Naive thymus-derived CD8-positive, alpha-beta T cell (primary cell): ENCODE measurements around the gene SNX1. TPM values are rescaled to one million over a fixed set of nuclear protein-coding genes. Genes with fewer than 3 reads are reported as not detected.
A peak's percentile ranks its signal among the peaks of the same experiment; 100 is the strongest.
"Not testable (repeated sequence)": the region's sequence is repeated elsewhere in the genome, so short reads cannot be mapped to it uniquely, and the experiment has no call there.

ENCODE experiments used
- ATAC-seq, 2 donors: fragments of 150-1000 bp; cut with Tn5 transposase in 1 of 2; sonication (Bioruptor Pico), chemical (Tn5 transposase) in 1 of 2; 1 replicate in 1 of 2; 2 replicates in 1 of 2; pipeline ENCODE4 v1.10.0; 2021; ENCODE audit warnings: mild to moderate bottlenecking in 2 of 2, moderate library complexity in 2 of 2
- POLR2A ChIA-PET: fragments of 350-600 bp; sonication (Branson Sonifier 250); formaldehyde crosslinking; loops from one replicate; lab custom pipeline; 2021; ENCODE audit warnings: antibody characterized with exemption; lab: Charles Lee
- DNase-seq, 10 donors: peaks; one replicate each; pipeline versions ENCODE4 v3.0.0 to v3.0.0-alpha.2; 2020 to 2022
- H3K27ac Mint-ChIP-seq, 10 donors: one replicate each; pipeline ENCODE4 v1.8.0; 2020 to 2022; ENCODE audit warnings: mild to moderate bottlenecking in 10 of 10, mixed read lengths in 10 of 10, moderate library complexity in 4 of 10, inconsistent platforms in 1 of 10
- H3K27me3 Mint-ChIP-seq, 5 donors: one replicate each; pipeline ENCODE4 v1.8.0; 2021 to 2022; ENCODE audit warnings: mixed read lengths in 5 of 5
- H3K36me3 Mint-ChIP-seq, 3 donors: one replicate each; pipeline ENCODE4 v1.8.0; 2020 to 2022; ENCODE audit warnings: mixed read lengths in 3 of 3, mild to moderate bottlenecking in 2 of 3, inconsistent platforms in 1 of 3
- H3K4me1 Mint-ChIP-seq, 4 donors: one replicate each; pipeline ENCODE4 v1.8.0; 2021 to 2022; ENCODE audit warnings: mixed read lengths in 4 of 4
- H3K4me3 Mint-ChIP-seq, 10 donors: one replicate each; pipeline ENCODE4 v1.8.0; 2020 to 2022; ENCODE audit warnings: mild to moderate bottlenecking in 10 of 10, mixed read lengths in 10 of 10, moderate library complexity in 6 of 10, inconsistent platforms in 1 of 10
- H3K9me3 Mint-ChIP-seq, 9 donors: one replicate each; pipeline ENCODE4 v1.8.0; 2020 to 2022; ENCODE audit warnings: mixed read lengths in 9 of 9, mild to moderate bottlenecking in 3 of 9, inconsistent platforms in 1 of 9, moderate library complexity in 1 of 9
- polyA plus RNA-seq, 3 donors: library from polyadenylated mRNA; unstranded; fragments of 300-500 nt; fragmentation: Illumina TruSeq; gene quantifications; one replicate each; pipeline ENCODE4 v1.2.3, GENCODE V29; 2021
- total RNA-seq, 8 experiments: library from RNA in 2 of 8; stranded (reverse) in 2 of 8; gene quantifications; one replicate each; pipeline ENCODE4 v1.2.3 and lab custom pipeline; 2021 to 2026

SNX1 gene
- total and polyA plus RNA-seq, 5 experiments from 2014 or later: 42.7 to 143 (median 72.6) TPM

- H3K36me3 Mint-ChIP-seq: peaks cover 2 to 22% (median 2%) of the 10 kb centered on the region in 3 donors
- POLR2A ChIA-PET: no interaction called here
- peaks cover 0 to 2% (median 0%) of the 10 kb centered on the region in 9 donors for H3K9me3 Mint-ChIP-seq
- no peak overlapping the region for H3K4me3 Mint-ChIP-seq
- no peaks in the 10 kb centered on the region for H3K27me3 Mint-ChIP-seq
- DNase-seq (no peak), ATAC-seq (no peak)
- H3K4me1 Mint-ChIP-seq: peaks cover 28 to 79% (median 61%) of the 10 kb centered on the region in 4 donors
- peak overlapping the region in 4 of 10 donors; percentile 19 to 70 (median 36) for H3K27ac Mint-ChIP-seq
Measured at GRCh38 chr15:64107337-64107736, 11.6 kb downstream of the SNX1 start.

- peaks cover 24 to 72% (median 55%) of the 10 kb centered on the region in 4 donors for H3K4me1 Mint-ChIP-seq
- H3K27me3 Mint-ChIP-seq, H3K9me3 Mint-ChIP-seq, DNase-seq, ATAC-seq: not testable (repeated sequence)
- H3K36me3 Mint-ChIP-seq: peaks cover 8 to 39% (median 10%) of the 10 kb centered on the region in 3 donors
- H3K4me3 Mint-ChIP-seq: peak overlapping the region in 3 of 10 donors; percentile 0 to 40 (median 26)
- peak overlapping the region in 8 of 10 donors; percentile 17 to 65 (median 54) for H3K27ac Mint-ChIP-seq
- POLR2A ChIA-PET: interaction anchor here (0.9 kb wide), 1 partner anchor 581 kb away, joined by 4 read pairs; no protein-coding TSS in a partner anchor
Measured at GRCh38 chr15:64110108-64110701, 14.4 kb downstream of the SNX1 start.

GRCh38 chr15:64110950-64111678 is 15.3 kb downstream of the SNX1 start:
- Mint-ChIP-seq H3K9me3 (no peaks in the 10 kb centered on the region), H3K36me3 (peaks cover 8 to 48% (median 11%) of the 10 kb centered on the region in 3 donors), H3K4me1 (peaks cover 21 to 69% (median 52%) of the 10 kb centered on the region in 4 donors), H3K4me3 (peak overlapping the region in 6 of 10 donors; percentile 7 to 46 (median 38)), H3K27ac (peak overlapping the region; percentile 0 to 65 (median 34)), H3K27me3 (no peaks in the 10 kb centered on the region)
- POLR2A ChIA-PET: no interaction called here
- peak; percentile 58 to 76 for ATAC-seq
- DNase-seq: peak in 2 of 10 donors; percentile 7 to 26

- Mint-ChIP-seq H3K27ac (peak overlapping the region in 6 of 10 donors; percentile 3 to 73 (median 27)), H3K4me3 (peak overlapping the region in 1 of 10 donors; percentile 37), H3K9me3 (no peaks in the 10 kb centered on the region), H3K27me3 (no peaks in the 10 kb centered on the region), H3K4me1 (peaks cover 16 to 63% (median 47%) of the 10 kb centered on the region in 4 donors), H3K36me3 (peaks cover 8 to 50% (median 12%) of the 10 kb centered on the region in 3 donors)
- ATAC-seq (no peak), DNase-seq (no peak)
- POLR2A ChIA-PET: no interaction called here
Measured at GRCh38 chr15:64111679-64112050, 15.9 kb downstream of the SNX1 start.

GRCh38 chr15:64112073-64112772 is 16.4 kb downstream of the SNX1 start:
- no peak for ATAC-seq
- no peak for DNase-seq
- POLR2A ChIA-PET: no interaction called here
- Mint-ChIP-seq H3K9me3 (no peaks in the 10 kb centered on the region), H3K27me3 (no peaks in the 10 kb centered on the region), H3K27ac (peak overlapping the region in 6 of 10 donors; percentile 14 to 66 (median 30)), H3K36me3 (peaks cover 8 to 56% (median 14%) of the 10 kb centered on the region in 3 donors), H3K4me1 (peaks cover 14 to 57% (median 41%) of the 10 kb centered on the region in 4 donors), H3K4me3 (no peak overlapping the region)

- Mint-ChIP-seq H3K36me3 (peaks cover 9 to 62% (median 17%) of the 10 kb centered on the region in 3 donors), H3K4me3 (no peak overlapping the region), H3K4me1 (peaks cover 14 to 54% (median 37%) of the 10 kb centered on the region in 4 donors), H3K9me3 (no peaks in the 10 kb centered on the region), H3K27me3 (no peaks in the 10 kb centered on the region), H3K27ac (peak overlapping the region in 2 of 10 donors; percentile 65 to 66)
- DNase-seq (no peak), ATAC-seq (no peak)
- POLR2A ChIA-PET: no interaction called here
Measured at GRCh38 chr15:64112904-64113303, 17.1 kb downstream of the SNX1 start.

GRCh38 chr15:64117759-64118487 is 22.1 kb downstream of the SNX1 start:
- Mint-ChIP-seq H3K9me3 (no peaks in the 10 kb centered on the region), H3K36me3 (peaks cover 17 to 99% (median 33%) of the 10 kb centered on the region in 3 donors), H3K27me3 (no peaks in the 10 kb centered on the region), H3K4me1 (peaks cover 0 to 9% (median 2%) of the 10 kb centered on the region in 4 donors), H3K4me3 (no peak overlapping the region), H3K27ac (peak overlapping the region in 2 of 10 donors; percentile 47 to 67)
- POLR2A ChIA-PET: no interaction called here
- ATAC-seq (no peak), DNase-seq (no peak)

- H3K36me3 Mint-ChIP-seq: peaks cover 8 to 99% (median 27%) of the 10 kb centered on the region in 3 donors
- not testable (repeated sequence) for H3K27me3 Mint-ChIP-seq, H3K4me3 Mint-ChIP-seq, H3K27ac Mint-ChIP-seq, H3K9me3 Mint-ChIP-seq, H3K4me1 Mint-ChIP-seq, ATAC-seq, DNase-seq
- POLR2A ChIA-PET: interaction anchor here (0.6 to 1.2 kb wide), 2 partner anchors 11 to 18 kb away, joined by 4 to 5 read pairs; no protein-coding TSS in a partner anchor
Measured at GRCh38 chr15:64120322-64120721, 24.5 kb downstream of the SNX1 start.

GRCh38 chr15:64121614-64122013 is 25.8 kb downstream of the SNX1 start:
- Mint-ChIP-seq H3K4me1 (no peaks in the 10 kb centered on the region), H3K4me3 (no peak overlapping the region), H3K27ac (no peak overlapping the region), H3K27me3 (no peaks in the 10 kb centered on the region), H3K36me3 (peaks cover 8 to 97% (median 27%) of the 10 kb centered on the region in 3 donors), H3K9me3 (no peaks in the 10 kb centered on the region)
- POLR2A ChIA-PET: no interaction called here
- DNase-seq (no peak), ATAC-seq (no peak)

- POLR2A ChIA-PET: interaction anchor here (0.7 kb wide), 1 partner anchor 31 kb away, joined by 3 read pairs; no protein-coding TSS in a partner anchor
- H3K9me3 Mint-ChIP-seq: no peaks in the 10 kb centered on the region
- ATAC-seq (no peak), DNase-seq (no peak)
- no peaks in the 10 kb centered on the region for H3K27me3 Mint-ChIP-seq
- no peak overlapping the region for H3K4me3 Mint-ChIP-seq
- H3K27ac Mint-ChIP-seq: peak overlapping the region in 1 of 10 donors; percentile 29
- H3K36me3 Mint-ChIP-seq: peaks cover 9 to 97% (median 29%) of the 10 kb centered on the region in 3 donors
- no peaks in the 10 kb centered on the region for H3K4me1 Mint-ChIP-seq
Measured at GRCh38 chr15:64122444-64122843, 26.7 kb downstream of the SNX1 start.

- H3K27me3 Mint-ChIP-seq: no peaks in the 10 kb centered on the region
- ATAC-seq (no peak), DNase-seq (no peak)
- no peaks in the 10 kb centered on the region for H3K9me3 Mint-ChIP-seq
- peak overlapping the region in 1 of 10 donors; percentile 4 for H3K27ac Mint-ChIP-seq
- peaks cover 13 to 97% (median 31%) of the 10 kb centered on the region in 3 donors for H3K36me3 Mint-ChIP-seq
- no peak overlapping the region for H3K4me3 Mint-ChIP-seq
- POLR2A ChIA-PET: no interaction called here
- H3K4me1 Mint-ChIP-seq: peaks cover 0 to 2% (median under 1%) of the 10 kb centered on the region in 4 donors
Measured at GRCh38 chr15:64122936-64123351, 27.2 kb downstream of the SNX1 start.

- Mint-ChIP-seq H3K27me3 (no peaks in the 10 kb centered on the region), H3K4me3 (no peak overlapping the region), H3K27ac (no peak overlapping the region), H3K9me3 (no peaks in the 10 kb centered on the region), H3K4me1 (peaks cover 0 to 2% (median under 1%) of the 10 kb centered on the region in 4 donors), H3K36me3 (peaks cover 10 to 97% (median 26%) of the 10 kb centered on the region in 3 donors)
- ATAC-seq (no peak), DNase-seq (no peak)
- POLR2A ChIA-PET: no interaction called here
Measured at GRCh38 chr15:64125978-64126377, 30.2 kb downstream of the SNX1 start.
